H1 (cell line): Measurements from ENCODE around the gene ALK. TPM values are rescaled to one million over a fixed set of nuclear protein-coding genes. Genes with fewer than 3 reads are reported as not detected.

Experiments
- CTCF ChIA-PET: fragments of 300-600 bp; sonication (Branson Sonifier 250); formaldehyde crosslinking; loops from one replicate; lab custom pipeline; 2021; ENCODE audit not compliant: partially characterized antibody; lab: Charles Lee
- POLR2A ChIA-PET: fragments of 300-600 bp; sonication (Branson Sonifier 250); formaldehyde crosslinking; loops from one replicate; lab custom pipeline; 2021; ENCODE audit warnings: inconsistent platforms; ENCODE audit not compliant: partially characterized antibody; lab: Charles Lee
- DNase-seq, 2 experiments: peaks; one replicate each; pipeline versions ENCODE4 v3.0.0 to v3.0.0-alpha.2; 2010 to 2022; ENCODE audit warnings: low spot score in 2 of 2, low read depth in 1 of 2, mixed read lengths in 1 of 2
- FAIRE-seq: peaks from 2 replicates; lab custom pipeline; 2011; peaks lifted over from hg19 to GRCh38; lab: Jason Lieb, UNC
- H2AFZ ChIP-seq: 2 replicates; pipeline ENCODE4 v1.8.1; 2012; ENCODE audit warnings: low read length, inconsistent platforms
- H2AK5ac ChIP-seq: 2 replicates; pipeline ENCODE4 v1.6.1; 2013; ENCODE audit warnings: low read depth, low read length
- H2BK120ac ChIP-seq: replicated peaks from 2 replicates; pipeline ENCODE3; 2013; ENCODE audit warnings: low read depth, low read length, inconsistent platforms
- H2BK12ac ChIP-seq: 2 replicates; pipeline ENCODE4 v1.6.1; 2013; ENCODE audit warnings: low read depth, low read length
- H2BK15ac ChIP-seq: 2 replicates; pipeline ENCODE4 v1.6.1; 2013; ENCODE audit warnings: low read length
- H2BK20ac ChIP-seq: 2 replicates; pipeline ENCODE4 v1.6.1; 2013; ENCODE audit warnings: low read length
- H2BK5ac ChIP-seq: 2 replicates; pipeline ENCODE4 v1.6.1; 2013; ENCODE audit warnings: low read depth, low read length
- H3K14ac ChIP-seq: 2 replicates; pipeline ENCODE4 v1.6.1; 2013; ENCODE audit warnings: inconsistent platforms; ENCODE audit not compliant: insufficient read length
- H3K18ac ChIP-seq: 2 replicates; pipeline ENCODE4 v1.6.1; 2013; ENCODE audit warnings: low read length; ENCODE audit errors: extremely low read depth
- H3K23ac ChIP-seq: 2 replicates; pipeline ENCODE4 v1.6.1; 2013; ENCODE audit warnings: inconsistent platforms; ENCODE audit not compliant: insufficient read length
- H3K23me2 ChIP-seq: 2 replicates; pipeline ENCODE4 v1.6.1; 2013; ENCODE audit warnings: low read depth, low read length
- H3K27ac ChIP-seq: 2 replicates; pipeline ENCODE4 v1.6.1; 2011; ENCODE audit warnings: low read depth, low read length, inconsistent platforms
- H3K27me3 ChIP-seq, 4 experiments: replicated peaks in 1 of 4; 1 replicate in 1 of 4; 2 replicates in 3 of 4; pipeline versions ENCODE4 v1.6.1 to v1.8.1; 2011 to 2013; ENCODE audit warnings: low read length in 3 of 4, mild to moderate bottlenecking in 3 of 4, inconsistent platforms in 2 of 4, mixed read lengths in 2 of 4, moderate library complexity in 1 of 4; ENCODE audit not compliant: control insufficient read depth in 3 of 4, insufficient read depth in 3 of 4; ENCODE audit errors: extremely low read depth in 1 of 4
- H3K36me3 ChIP-seq, 4 experiments: 2 replicates each; pipeline versions ENCODE4 v1.6.1 to v1.8.1; 2011 to 2013; ENCODE audit warnings: mild to moderate bottlenecking in 4 of 4, low read length in 3 of 4, moderate library complexity in 2 of 4, control low read depth in 1 of 4, inconsistent platforms in 1 of 4; ENCODE audit not compliant: insufficient read depth in 4 of 4, control insufficient read depth in 2 of 4
- H3K4ac ChIP-seq: replicated peaks from 2 replicates; pipeline ENCODE3; 2013; ENCODE audit warnings: low read length, low read depth, mixed read lengths, inconsistent platforms; ENCODE audit not compliant: insufficient read length
- H3K4me1 ChIP-seq, 4 experiments: replicated peaks in 1 of 4; 1 replicate in 1 of 4; 2 replicates in 3 of 4; pipeline versions ENCODE4 v1.6.1 to v1.8.1; 2011 to 2013; ENCODE audit warnings: low read length in 3 of 4, inconsistent platforms in 2 of 4, mixed read lengths in 1 of 4; ENCODE audit not compliant: insufficient read depth in 4 of 4, control insufficient read depth in 3 of 4
- H3K4me2 ChIP-seq, 2 experiments: 2 replicates each; pipeline versions ENCODE4 v1.6.1 to v1.8.1; 2011 to 2013; ENCODE audit warnings: low read depth in 2 of 2, low read length in 2 of 2, control low read depth in 1 of 2, inconsistent platforms in 1 of 2, mild to moderate bottlenecking in 1 of 2; ENCODE audit not compliant: insufficient read depth in 1 of 2
- H3K4me3 ChIP-seq, 4 experiments: fragments of 200-600, 300-600 bp in 1 of 4; sonication (generic), shearing (Covaris generic), sonication (Bioruptor Twin) in 1 of 4; 2 replicates each; pipeline versions ENCODE4 v1.5.1 to v1.8.1; 2011 to 2016; ENCODE audit warnings: low read length in 4 of 4, low read depth in 3 of 4, control low read depth in 2 of 4, inconsistent platforms in 2 of 4, mild to moderate bottlenecking in 2 of 4, mixed read lengths in 1 of 4, moderate library complexity in 1 of 4; ENCODE audit not compliant: insufficient read depth in 2 of 4; ENCODE audit errors: extremely low read depth in 1 of 4
- H3K56ac ChIP-seq: replicated peaks from 2 replicates; pipeline ENCODE3; 2013; ENCODE audit warnings: low read depth, mild to moderate bottlenecking, mixed read lengths, low read length, inconsistent platforms; ENCODE audit not compliant: insufficient read length
- H3K79me1 ChIP-seq: 2 replicates; pipeline ENCODE4 v1.6.1; 2013; ENCODE audit warnings: low read depth, low read length, control low read depth
- H3K79me2 ChIP-seq, 2 experiments: 2 replicates each; pipeline versions ENCODE4 v1.6.1 to v1.8.1; 2012 to 2013; ENCODE audit warnings: low read length in 2 of 2, mild to moderate bottlenecking in 2 of 2, inconsistent platforms in 1 of 2; ENCODE audit not compliant: insufficient read depth in 2 of 2, control insufficient read depth in 1 of 2
- H3K9ac ChIP-seq, 4 experiments: replicated peaks in 1 of 4; 1 replicate in 1 of 4; 2 replicates in 3 of 4; pipeline versions ENCODE4 v1.6.1 to v1.8.1; 2011 to 2013; ENCODE audit warnings: low read depth in 3 of 4, low read length in 3 of 4, control low read depth in 2 of 4, mild to moderate bottlenecking in 2 of 4, moderate library complexity in 2 of 4, inconsistent platforms in 1 of 4; ENCODE audit errors: extremely low read depth in 1 of 4
- H3K9me3 ChIP-seq, 2 experiments: 2 replicates each; pipeline versions ENCODE4 v1.6.1 to v1.8.1; 2012 to 2013; ENCODE audit warnings: mild to moderate bottlenecking in 2 of 2, moderate library complexity in 2 of 2, control low read depth in 1 of 2, inconsistent platforms in 1 of 2, low read depth in 1 of 2, low read length in 1 of 2, mixed read lengths in 1 of 2; ENCODE audit not compliant: insufficient read depth in 2 of 2
- H4K20me1 ChIP-seq, 2 experiments: replicated peaks in 1 of 2; 2 replicates each; pipeline versions ENCODE3 to v1.8.1; 2011 to 2013; ENCODE audit warnings: inconsistent platforms in 2 of 2, low read length in 2 of 2, mild to moderate bottlenecking in 1 of 2; ENCODE audit not compliant: insufficient read depth in 2 of 2, control insufficient read depth in 1 of 2
- H4K5ac ChIP-seq: 2 replicates; pipeline ENCODE4 v1.6.1; 2013; ENCODE audit warnings: low read length, low read depth, mixed read lengths, inconsistent platforms; ENCODE audit not compliant: insufficient read length
- H4K8ac ChIP-seq: 2 replicates; pipeline ENCODE4 v1.8.0; 2013; ENCODE audit warnings: mild to moderate bottlenecking, moderate library complexity, low read length, inconsistent platforms; ENCODE audit not compliant: insufficient read depth; ENCODE audit errors: extremely low read depth
- H4K91ac ChIP-seq: replicated peaks from 2 replicates; pipeline ENCODE3; 2013; ENCODE audit warnings: low read length, mixed read lengths, inconsistent platforms; ENCODE audit not compliant: insufficient read length
- BACH1 ChIP-seq: IDR thresholded peaks from 2 replicates; pipeline ENCODE4 v1.6.1; 2012; ENCODE audit warnings: low read length, improper control_type of control experiment
- GABPA ChIP-seq: IDR thresholded peaks from 2 replicates; pipeline ENCODE4 v1.6.1; 2011; ENCODE audit warnings: mild to moderate bottlenecking, low read length, moderate library complexity, borderline replicate concordance; ENCODE audit not compliant: insufficient read depth
- HDAC6 ChIP-seq: IDR thresholded peaks from one replicate; pipeline ENCODE4 v1.7.1; 2012; ENCODE audit warnings: low read depth, mild to moderate bottlenecking, inconsistent platforms, low read length, moderate library complexity
- JUND ChIP-seq: IDR thresholded peaks from 2 replicates; pipeline ENCODE4 v1.6.1; 2011; ENCODE audit warnings: mild to moderate bottlenecking, improper control_type of control experiment, low read length
- PHF8 ChIP-seq: fragments of 200-600 bp; sonication (generic); conservative IDR thresholded peaks from 2 replicates; pipeline ENCODE4 v1.7.1; 2012; ENCODE audit warnings: low read depth, mild to moderate bottlenecking, inconsistent platforms, low read length, moderate library complexity
- POU5F1 ChIP-seq: IDR thresholded peaks from 2 replicates; pipeline ENCODE4 v1.6.1; 2011; ENCODE audit warnings: low read depth, mild to moderate bottlenecking, low read length, moderate library complexity
- RAD21 ChIP-seq, 2 experiments: IDR thresholded peaks in 1 of 2; conservative IDR thresholded peaks in 1 of 2; 2 replicates each; pipeline ENCODE4 v1.6.1; 2011; ENCODE audit warnings: low read depth in 2 of 2, low read length in 2 of 2, improper control_type of control experiment in 1 of 2, inconsistent platforms in 1 of 2, mild to moderate bottlenecking in 1 of 2, moderate library complexity in 1 of 2
- SAP30 ChIP-seq: fragments of 300-600 bp; sonication (generic); IDR thresholded peaks from 2 replicates; pipeline ENCODE4 v1.7.1; 2012; ENCODE audit warnings: low read length, moderate library complexity, mild to moderate bottlenecking, inconsistent platforms; ENCODE audit not compliant: insufficient read depth, insufficient replicate concordance
- SRF ChIP-seq: IDR thresholded peaks from 2 replicates; pipeline ENCODE4 v1.6.1; 2011; ENCODE audit warnings: mild to moderate bottlenecking, low read depth, low read length, moderate library complexity
- TBP ChIP-seq: IDR thresholded peaks from 2 replicates; pipeline ENCODE4 v1.6.1; 2011; ENCODE audit warnings: low read depth, low read length, improper control_type of control experiment
- WGBS, 2 experiments: shearing (Covaris generic) in 1 of 2; methylation state at CpG; one replicate each; pipeline versions ENCODE4 v1.1.6 to v1.1.7; 2013 to 2015; ENCODE audit warnings: low lambda C conversion rate in 2 of 2, mixed read lengths in 2 of 2, inconsistent platforms in 1 of 2, low coverage in 1 of 2, missing lambda C conversion rate in 1 of 2; ENCODE audit not compliant: insufficient replicate concordance in 2 of 2, insufficient coverage in 1 of 2, insufficient read length in 1 of 2; ENCODE audit errors: extremely low coverage in 1 of 2, missing lambda C conversion rate in 1 of 2; 5-methylcytosine and 5-hydroxymethylcytosine counted together
- polyA plus RNA-seq, 7 experiments: library from polyadenylated mRNA; depleted of rRNA in 3 of 7; stranded (reverse) in 5 of 7; unstranded in 2 of 7; fragments of >200 nt in 5 of 7; fragments of 200-250 nt in 2 of 7; gene quantifications; 1 replicate in 5 of 7; 2 replicates in 1 of 7; 4 replicates in 1 of 7; pipeline versions ENCODE4 v1.2.1 to v1.2.3, GENCODE V29; 2011 to 2013; ENCODE audit warnings: missing spikeins in 2 of 7, mixed read lengths in 2 of 7
- total RNA-seq: library from RNA; stranded (reverse); fragmentation: NEBNext Ultra II Directional; extraction: Animal tissue kit (Norgen Biotek cat#: 25700); gene quantifications from 2 replicates; pipeline ENCODE4 v1.2.1, GENCODE V29; 2021

Gene ALK
- total and polyA plus RNA-seq, 2 of the 8 experiments (the other 6 are each of a cell fraction or from before 2014, with no cell fraction given), result 0.02 to 0.09 TPM

DNA sequence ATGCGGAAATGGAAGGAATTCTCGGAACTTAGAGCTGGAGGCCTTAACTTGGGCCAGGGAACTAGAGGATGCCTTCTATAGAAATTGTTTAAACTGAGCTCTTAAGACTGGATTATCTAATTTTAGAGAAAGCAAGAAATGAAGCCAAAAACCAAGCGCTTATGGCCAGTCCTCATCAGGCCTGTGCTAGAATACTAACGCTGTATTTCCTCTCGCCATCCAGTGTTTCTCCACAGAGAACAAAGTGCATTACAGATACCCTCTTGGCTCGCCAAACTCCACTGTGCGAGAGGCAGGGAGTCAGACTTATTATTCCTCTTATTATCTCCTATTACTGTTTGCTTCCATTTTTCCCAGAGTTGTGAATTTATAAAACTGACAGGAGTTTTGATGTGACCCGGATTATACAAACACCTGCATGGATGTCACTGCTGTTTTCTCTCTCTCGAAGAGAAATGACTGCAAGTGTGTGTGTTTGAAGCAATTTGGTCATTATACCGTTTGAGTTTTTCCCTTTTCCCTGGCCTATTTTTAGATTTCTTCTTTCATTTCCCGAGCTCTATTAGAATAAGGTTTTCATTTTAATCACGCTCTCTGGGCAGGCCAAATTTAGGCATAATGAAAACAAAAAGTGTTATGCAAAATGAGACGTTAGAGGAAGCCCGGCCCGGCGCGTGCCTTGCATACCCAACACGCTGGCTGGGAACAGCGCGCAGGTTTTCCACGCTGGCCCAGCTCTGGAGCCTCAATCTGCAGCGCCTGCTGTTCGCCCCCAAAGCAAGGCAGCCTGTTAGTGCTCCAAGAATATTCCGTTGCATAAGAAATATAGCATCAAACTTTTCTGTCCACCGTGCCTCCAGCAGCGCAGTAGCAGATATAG is 103.3 kb downstream of the ALK start:
- 92% methylated on average over 26 of the region's 26 CpGs; no CpG with 5 or more reads in 1 of the 2 experiments for WGBS, 2 experiments
- Histone ChIP-seq H3K79me1 (no peaks in the 10 kb centered on the region), H3K14ac (no peak overlapping the region), H2BK15ac (no peak overlapping the region), H2BK20ac (no peak overlapping the region), H3K4me1 (peaks cover 0 to 6% (median 0%) of the 10 kb centered on the region in 4 experiments; a peak in 1 of 7 replicates), H4K5ac (no peak overlapping the region), H2BK12ac (no peak overlapping the region), H3K56ac (no peak overlapping the region), H3K4me2 (no peak overlapping the region), H2BK5ac (no peak overlapping the region), H3K23me2 (no peaks in the 10 kb centered on the region), H3K4ac (no peak overlapping the region), H3K9ac (no peak overlapping the region), H3K4me3 (no peak overlapping the region), H2AK5ac (no peak overlapping the region), H3K36me3 (no peaks in the 10 kb centered on the region), H3K27ac (no peak overlapping the region), H2BK120ac (no peak overlapping the region), H3K79me2 (no peaks in the 10 kb centered on the region), H4K8ac (no peak overlapping the region), H2AFZ (0 out of 2 replicates have a peak overlapping the region, but pooled peaks have one; percentile 20), H3K23ac (no peak overlapping the region), H4K20me1 (no peaks in the 10 kb centered on the region), H3K9me3 (no peaks in the 10 kb centered on the region; a peak in 1 of 4 replicates), H4K91ac (no peak overlapping the region), H3K27me3 (no peaks in the 10 kb centered on the region), H3K18ac (no peak overlapping the region)
- DNase-seq (no peak), FAIRE-seq (no peak)
- POLR2A ChIA-PET, result no interaction called here
- CTCF ChIA-PET, result interaction anchor here (0.6 to 1.6 kb wide), 2 partner anchors 25 to 57 kb away, joined by 3 to 5 read pairs; no protein-coding TSS in a partner anchor
- TF ChIP-seq BACH1 (no peak), HDAC6 (no peak), SRF (no peak), PHF8 (no peak), TBP (no peak), POU5F1 (no peak), GABPA (no peak), RAD21 (IDR thresholded peaks at IDR 0.05 in 1 of 2, conservative IDR thresholded peaks at IDR 0.05 in 1 of 2; ENCODE audit: low read depth in 2 of 2, low read length in 2 of 2) (no peak), SAP30 (no peak), JUND (no peak)
